GM18861 (cell line): ENCODE measurements around the gene ZSCAN5A.
"Not testable (repeated sequence)": the region's sequence is repeated elsewhere in the genome, so short reads cannot be mapped to it uniquely, and the experiment has no call there.

Experiments used
- ATAC-seq: cut with Tn5 transposase; IDR thresholded peaks from one replicate; pipeline ENCODE4 v1.9.1; 2021; ENCODE audit not compliant: unreplicated experiment

ZSCAN5A gene

DNA sequence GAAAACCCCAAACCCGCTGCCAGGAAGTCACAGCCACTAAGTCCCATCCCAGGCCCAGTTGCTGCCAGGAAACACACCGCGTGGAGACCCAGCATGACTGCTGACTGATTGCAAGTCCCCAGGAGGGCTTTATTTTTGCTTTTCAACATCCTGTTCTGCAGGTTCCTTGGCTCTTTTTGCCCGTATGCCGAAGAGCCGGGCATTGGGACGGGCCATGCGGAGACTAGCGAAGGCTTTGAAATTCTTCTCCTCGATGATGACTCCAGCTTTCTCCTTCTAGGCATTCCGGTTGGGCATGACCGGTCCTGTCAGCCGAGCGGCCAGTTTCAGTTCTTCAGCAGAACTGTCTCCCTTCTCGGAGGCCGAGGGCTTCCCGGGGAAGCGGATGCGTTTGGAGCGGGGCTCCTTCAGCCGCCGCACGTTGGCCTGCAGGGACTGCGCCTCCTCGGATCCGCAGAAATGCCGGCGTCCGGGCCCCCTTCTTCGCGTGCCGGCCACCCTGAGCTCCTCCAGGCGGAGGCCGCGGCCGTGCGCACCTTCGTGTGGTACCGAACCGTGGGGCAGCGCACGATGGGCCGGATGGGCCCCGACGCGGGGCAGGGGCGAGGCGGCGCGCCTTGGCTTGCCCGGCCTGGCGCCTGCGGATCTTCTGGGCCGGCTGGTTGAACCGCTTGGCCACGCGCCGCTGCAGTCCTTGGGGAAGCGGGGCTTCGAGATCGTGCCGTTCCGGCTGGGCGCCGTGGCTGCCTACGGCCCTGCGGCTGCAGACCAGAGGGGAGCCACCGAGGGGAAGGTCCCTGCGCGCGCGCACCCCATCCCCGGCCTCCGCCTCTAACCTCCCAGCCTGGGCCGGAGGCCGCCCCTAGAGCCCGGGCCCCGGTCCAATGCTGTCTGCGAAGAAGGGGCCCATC, 97.3 kb downstream of the ZSCAN5A start:
- ATAC-seq = no peak

DNA sequence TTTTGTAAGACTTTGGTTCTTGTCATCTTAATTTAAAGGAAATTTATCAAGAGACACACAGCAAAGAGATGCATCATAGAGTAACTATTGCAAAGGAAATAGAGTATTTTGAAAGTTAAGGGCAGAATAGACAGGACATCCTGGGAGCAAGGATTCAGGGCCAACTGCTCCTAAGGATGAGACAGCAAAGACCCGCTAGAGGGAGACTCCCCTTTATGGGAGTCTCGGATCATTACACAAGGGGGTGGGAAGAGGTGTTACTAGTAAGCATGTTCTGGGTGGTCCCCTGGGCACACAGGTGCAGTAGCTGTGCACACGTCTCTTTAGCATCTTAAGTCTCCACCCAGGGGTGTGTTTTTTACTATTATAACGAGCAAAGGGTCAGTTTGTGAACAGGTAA, 102.9 kb downstream of the ZSCAN5A start:
- no peak for ATAC-seq

DNA sequence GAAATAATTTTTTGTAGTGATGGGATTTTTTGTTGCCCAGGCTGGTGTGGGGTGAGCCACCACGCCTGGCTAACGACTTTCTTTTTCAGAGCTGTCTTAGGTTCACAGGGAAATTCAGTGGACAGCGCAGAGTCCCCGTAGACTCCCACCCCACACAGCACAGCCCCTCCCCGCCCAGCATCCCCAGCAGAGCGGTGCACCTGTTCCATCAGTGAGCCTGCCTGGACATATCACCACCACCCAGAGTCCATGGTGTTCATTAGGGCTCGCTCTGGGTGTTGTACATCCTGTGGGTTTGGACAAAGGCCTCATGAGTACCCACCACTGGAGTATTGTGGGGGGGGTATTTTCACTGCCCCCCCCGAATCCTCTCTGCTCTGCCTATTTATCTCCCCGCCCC, 104.6 kb downstream of the ZSCAN5A start:
- not testable (repeated sequence) for ATAC-seq

DNA sequence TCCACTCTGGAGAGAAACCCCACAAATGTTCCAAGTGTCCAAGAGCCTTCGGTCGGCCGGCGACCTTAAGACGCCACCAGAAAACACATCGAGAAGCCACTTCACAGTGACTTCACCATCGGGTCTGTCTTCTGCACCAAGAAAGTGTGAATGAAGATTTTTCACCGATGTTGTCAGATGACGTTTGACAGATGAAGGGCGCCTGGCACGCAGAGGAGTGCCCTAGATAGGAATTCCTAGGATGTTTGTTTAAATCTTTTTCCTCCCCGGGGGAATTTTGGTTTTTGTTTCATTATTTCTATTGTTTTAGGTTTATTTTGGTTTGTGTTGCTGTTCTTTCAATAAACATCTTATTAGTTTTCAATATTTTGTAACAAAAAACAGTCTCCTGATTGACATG, 105.5 kb downstream of the ZSCAN5A start:
- no peak for ATAC-seq

DNA sequence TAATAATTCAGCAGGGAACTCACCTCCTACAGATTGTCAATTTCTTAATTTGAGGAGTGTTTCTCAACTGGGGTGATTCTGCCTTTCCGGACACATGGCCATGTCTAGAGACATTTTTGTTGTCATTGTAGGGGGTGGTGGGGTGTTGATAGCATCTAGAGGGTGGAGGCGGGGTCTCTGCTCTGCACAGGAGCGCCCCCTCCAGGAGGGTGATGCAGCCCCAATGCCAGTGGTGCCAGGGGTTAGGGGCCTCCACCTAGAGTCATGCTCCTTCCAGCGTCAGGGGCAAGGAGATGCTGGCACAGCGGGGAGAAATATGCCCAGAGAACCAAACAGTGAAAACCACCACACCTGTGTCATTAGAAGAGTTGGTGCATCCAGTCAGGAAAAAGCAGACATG, 107.1 kb downstream of the ZSCAN5A start:
- not testable (repeated sequence) for ATAC-seq

DNA sequence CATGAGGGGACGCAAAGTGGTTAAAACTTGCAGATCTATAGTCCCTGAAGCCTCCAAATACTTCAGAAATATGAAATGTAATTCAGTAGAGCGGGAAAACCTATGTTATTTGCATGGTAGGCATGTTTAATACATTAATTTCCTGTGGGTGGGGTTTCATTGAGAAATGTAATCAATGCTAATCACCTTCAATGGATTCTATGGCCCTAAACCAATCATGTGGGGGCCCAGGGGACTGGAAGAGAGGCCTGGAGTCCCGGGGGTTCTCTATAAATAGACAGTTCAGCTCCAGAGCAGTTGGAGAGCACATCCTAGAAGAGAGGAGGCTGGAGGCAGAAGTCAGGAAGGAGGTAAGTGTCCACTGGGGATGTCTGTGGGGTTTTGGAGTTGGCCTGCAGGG, 112.7 kb downstream of the ZSCAN5A start, which contains the start of gene ZSCAN5C:
TSS of gene ZSCAN5C (plus strand) at position 301 of the 400 bp plus-strand sequence. CDS start 3,641 bp downstream, outside the sequence.
- no peak for ATAC-seq

DNA sequence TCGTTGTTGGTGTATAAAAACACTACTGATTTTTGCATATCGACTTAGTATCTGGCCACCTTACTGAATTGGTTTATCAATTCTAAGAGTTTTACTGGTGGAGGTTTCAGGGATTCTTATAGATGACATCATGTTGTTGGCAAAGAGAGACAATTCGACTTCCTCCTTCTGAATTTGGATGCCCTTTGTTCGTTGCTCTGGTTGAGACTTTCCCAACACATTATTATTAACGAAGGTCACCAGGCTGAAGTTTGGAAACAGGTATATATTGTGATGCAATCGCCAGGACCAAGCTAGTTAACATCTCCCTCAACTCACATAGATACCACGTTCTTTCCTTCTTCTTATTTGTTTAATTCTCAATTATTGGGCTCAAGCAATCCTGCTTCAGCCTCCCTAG, 115.0 kb downstream of the ZSCAN5A start:
- no peak for ATAC-seq

DNA sequence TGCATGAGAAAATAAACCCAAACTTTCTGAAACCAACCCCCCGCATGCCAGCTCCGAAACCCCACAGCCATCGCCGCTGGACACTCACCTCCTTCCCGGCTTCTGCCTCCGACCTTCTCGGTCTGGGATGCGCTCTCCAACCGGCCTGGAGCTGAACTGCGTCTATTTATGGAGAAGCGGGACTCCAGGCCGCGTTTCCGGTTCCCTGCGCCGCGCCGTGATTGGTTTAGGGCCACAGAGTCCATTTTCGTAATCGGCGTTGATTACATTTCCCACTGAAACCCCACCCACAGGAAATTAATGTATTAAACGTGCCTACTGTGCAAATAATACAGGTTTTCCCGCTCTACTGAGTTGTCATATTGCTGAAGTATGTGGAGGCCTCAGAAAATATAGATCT, 117.0 kb downstream of the ZSCAN5A start, which contains the start of gene ZSCAN5B:
TSS of gene ZSCAN5B (minus strand) at position 138 of the 400 bp plus-strand sequence. CDS start 4,731 bp downstream, outside the sequence.
- not testable (repeated sequence) for ATAC-seq

DNA sequence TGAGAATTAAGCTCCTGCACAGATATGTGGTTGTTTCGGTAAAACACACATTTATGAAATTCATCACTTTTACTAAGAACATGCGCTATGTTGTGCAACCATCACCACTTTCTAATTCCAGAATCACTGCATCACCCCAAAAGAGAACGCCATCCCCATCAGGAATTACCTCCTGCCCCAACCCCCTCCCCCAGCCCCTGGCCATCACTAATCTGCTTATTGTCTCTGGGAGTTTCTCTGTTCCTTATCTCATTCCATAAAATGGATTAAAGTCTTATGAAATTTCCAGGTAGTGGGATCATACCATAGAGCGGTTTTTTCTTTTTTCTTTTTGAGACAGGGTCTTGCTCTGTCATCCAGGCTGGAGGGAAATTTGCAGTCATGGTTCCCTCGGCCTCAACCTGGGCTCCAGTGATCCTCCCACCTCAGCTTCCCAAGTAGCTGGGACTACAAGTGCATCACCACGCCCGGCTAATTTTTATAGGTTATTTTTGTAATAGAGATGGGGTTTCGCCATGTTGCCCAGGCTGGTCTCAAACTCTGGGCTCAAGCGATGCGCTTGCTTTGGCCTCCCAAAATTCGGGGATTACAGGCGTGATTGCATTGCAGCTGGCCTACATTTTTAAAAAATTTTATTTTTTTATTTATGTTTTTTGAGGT, 120.5 kb downstream of the ZSCAN5A start:
- ATAC-seq = no peak

DNA sequence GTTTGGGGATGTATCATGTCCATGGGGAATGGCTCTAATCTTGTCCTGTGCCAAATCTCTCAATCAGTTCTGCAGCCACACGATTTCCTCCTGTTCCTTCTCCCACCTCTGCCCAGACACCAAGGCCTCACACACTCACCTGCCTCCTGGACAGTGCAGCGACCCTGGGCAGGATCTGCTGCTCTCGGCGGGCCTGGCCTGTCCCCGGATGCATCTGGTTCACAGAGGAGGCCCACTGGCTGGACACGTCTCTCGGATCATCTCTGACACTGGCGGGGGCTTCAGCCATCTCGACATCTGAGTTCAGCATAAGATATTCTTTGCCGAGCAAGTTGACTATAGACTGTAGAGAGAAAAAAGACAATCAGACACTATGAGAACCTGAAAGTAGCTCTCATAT, 122.9 kb downstream of the ZSCAN5A start:
- no peak for ATAC-seq

DNA sequence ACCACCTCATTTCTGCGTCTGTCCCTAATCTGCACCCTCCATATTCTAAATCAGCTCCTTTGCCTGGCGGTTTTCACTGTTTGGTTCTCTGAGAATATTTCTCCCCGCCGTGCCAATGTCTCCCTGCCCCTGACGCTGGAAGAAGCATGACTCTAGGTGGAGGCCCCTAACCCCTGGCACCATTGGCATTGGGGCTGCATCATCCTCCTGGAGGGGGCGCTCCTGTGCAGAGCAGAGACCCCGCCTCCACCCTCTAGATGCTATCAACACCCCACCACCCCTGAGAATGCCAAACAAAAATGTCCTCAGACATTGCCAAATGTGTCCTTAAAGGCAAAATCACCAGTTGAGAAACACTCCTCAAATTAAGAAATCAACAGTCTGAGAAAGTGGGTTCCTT, 123.5 kb downstream of the ZSCAN5A start:
- ATAC-seq = no peak

DNA sequence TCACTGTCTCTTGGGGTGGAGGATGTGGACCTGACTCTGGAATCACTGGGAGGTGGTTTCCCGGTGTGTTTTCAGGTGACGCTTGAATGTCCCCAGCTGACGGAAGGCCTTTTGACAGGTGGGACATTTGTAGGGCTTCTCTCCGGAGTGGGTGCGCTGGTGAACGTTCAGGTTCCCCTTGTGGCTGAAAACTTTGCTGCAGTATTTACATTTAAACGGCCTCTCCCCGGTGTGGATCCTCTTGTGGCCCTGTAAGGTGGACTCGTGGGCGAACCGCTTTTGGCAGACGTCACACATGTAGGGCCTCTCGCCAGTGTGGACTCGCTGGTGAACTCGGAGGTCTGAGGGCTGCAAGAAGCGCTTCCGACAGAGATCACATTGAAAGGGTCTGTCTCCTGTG, 124.9 kb downstream of the ZSCAN5A start:
- ATAC-seq = no peak

DNA sequence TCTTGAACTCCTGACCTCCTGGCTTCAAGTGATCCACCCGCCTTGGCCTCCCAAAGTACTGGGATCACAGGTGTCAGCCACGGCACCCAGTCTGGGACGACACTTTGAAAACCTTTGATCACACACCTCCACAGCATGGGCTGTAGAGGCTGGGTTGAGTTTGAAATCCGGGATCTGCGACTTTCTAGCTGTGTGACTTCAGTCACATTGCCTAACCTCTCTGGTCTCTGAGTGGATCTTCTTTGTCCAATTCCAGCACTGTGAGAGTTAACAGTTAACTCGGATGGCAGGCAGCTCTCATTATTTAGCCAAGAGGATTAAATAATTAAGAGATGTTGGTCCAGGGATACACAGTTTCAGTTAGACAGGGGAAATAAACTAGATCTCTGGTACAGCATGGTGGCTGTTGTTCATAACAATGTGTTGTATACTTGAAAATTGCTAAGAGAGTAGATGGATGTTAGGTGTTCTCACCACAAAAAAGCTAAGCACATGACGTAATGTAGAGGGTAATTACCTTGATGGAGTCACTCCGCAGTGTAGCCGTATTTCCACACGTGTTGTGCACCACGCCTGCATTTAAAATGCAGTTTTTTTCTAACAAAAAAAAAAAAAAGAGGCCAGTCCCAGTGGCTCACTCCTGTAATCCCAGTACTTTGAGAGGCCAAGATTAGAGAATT, 136.9 kb downstream of the ZSCAN5A start:
- no peak for ATAC-seq

DNA sequence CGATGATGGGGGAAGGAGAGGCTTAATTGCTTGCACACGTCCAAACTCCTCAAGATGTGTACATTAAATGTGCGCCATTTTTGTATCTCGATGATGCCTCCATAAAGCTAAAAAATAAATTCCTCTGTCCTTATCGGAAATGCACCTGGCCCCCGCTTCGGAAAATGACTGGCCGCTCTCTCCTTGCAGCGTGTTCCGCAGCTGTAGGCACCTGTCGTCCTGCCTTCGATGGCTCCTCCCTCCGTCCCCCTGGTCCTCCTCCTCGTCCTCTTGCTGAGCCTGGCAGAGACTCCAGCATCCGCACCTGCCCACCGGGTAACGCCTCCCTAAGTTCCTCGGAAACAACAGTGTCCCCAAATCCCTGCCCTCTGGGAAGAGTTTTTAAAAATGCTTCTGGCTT, 137.8 kb downstream of the ZSCAN5A start:
- no peak for ATAC-seq

DNA sequence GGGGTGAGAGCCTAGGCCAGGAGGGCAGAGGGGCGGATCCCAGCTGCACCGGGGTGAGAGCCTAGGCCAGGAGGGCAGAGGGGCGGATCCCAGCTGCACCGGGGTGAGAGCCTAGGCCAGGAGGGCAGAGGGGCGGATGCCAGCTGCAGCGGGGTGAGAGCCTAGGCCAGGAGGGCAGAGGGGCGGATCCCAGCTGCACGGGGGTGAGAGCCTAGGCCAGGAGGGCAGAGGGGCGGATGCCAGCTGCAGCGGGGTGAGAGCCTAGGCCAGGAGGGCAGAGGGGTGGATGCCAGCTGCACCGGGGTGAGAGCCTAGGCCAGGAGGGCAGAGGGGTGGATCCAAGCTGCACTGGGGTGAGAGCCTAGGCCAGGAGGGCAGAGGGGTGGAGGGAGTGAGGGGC, 138.3 kb downstream of the ZSCAN5A start:
- not testable (repeated sequence) for ATAC-seq

DNA sequence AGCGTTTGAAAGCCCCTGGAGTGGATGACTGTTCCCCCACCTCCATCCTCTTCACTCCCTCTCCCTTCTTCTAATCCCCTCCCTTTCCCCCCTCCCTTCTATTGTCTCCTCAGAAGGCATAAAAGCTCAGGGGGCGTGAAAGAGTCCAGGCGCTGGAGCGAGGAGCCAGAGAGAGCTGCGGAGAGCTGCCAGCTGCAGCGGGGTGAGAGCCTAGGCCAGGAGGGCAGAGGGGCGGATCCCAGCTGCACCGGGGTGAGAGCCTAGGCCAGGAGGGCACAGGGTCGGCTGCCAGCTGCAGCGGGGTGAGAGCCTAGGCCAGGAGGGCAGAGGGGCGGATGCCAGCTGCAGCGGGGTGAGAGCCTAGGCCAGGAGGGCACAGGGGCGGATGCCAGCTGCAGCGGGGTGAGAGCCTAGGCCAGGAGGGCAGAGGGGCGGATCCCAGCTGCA, 138.8 kb downstream of the ZSCAN5A start, which contains the start of gene GALP:
TSS of gene GALP (plus strand) at position 148 of the 447 bp plus-strand sequence. CDS start 1,101 bp downstream, outside the sequence.
- not testable (repeated sequence) for ATAC-seq

DNA sequence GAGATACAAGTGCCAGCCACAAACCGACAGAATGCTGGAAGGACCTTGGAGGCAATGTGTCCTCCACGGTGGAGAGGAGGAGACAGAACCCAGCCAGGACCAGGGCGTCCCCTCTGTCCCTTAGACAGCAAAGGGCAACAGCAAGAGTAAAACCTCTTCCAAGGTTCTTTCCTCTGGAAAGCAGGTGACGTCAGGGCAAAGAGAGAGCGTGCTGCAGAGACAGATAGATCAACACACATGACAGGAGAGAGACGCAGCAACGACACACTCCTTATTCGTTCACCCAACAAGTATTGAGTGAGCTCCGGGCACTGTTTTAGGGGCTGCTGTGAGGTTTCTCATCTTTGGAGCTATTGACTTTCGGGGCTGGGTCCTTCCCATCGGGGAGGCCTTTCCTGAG, 140.1 kb downstream of the ZSCAN5A start:
- no peak for ATAC-seq

DNA sequence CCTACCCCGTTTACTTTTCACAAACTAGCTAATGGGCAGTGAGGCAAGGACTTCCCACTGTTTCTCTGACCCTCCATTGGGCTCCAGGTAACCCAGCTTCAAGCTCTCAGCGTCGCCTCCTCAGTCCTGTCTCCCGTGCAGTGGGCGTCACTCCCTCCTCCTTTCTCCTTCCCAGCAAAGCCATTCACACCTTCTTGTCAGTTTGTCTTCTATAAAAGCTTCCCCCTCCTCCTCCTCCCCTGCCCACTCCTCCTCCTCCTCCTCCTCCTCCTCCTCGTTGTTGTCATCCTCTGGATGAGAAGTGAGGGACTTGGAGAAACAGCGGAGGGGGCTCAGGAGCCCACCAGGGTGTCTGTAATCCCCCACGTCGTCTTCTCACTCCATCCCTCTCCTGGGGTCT, 140.6 kb downstream of the ZSCAN5A start:
- ATAC-seq = no peak
